Measurements from ENCODE around the gene WNK1. TPM values are rescaled to one million over a fixed set of nuclear protein-coding genes. Genes with fewer than 3 reads are reported as not detected.

WNK1 gene
- polyA plus RNA-seq, 3 donors: 8.7 to 57.2 (median 20.9) TPM

GRCh38 chr12:873954-874353, 121.6 kb downstream of the WNK1 start:
- TF ChIP-seq, protein P1, sequence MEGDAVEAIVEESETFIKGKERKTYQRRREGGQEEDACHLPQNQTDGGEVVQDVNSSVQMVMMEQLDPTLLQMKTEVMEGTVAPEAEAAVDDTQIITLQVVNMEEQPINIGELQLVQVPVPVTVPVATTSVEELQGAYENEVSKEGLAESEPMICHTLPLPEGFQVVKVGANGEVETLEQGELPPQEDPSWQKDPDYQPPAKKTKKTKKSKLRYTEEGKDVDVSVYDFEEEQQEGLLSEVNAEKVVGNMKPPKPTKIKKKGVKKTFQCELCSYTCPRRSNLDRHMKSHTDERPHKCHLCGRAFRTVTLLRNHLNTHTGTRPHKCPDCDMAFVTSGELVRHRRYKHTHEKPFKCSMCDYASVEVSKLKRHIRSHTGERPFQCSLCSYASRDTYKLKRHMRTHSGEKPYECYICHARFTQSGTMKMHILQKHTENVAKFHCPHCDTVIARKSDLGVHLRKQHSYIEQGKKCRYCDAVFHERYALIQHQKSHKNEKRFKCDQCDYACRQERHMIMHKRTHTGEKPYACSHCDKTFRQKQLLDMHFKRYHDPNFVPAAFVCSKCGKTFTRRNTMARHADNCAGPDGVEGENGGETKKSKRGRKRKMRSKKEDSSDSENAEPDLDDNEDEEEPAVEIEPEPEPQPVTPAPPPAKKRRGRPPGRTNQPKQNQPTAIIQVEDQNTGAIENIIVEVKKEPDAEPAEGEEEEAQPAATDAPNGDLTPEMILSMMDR (IDR thresholded peaks at IDR 0.05): no peak

GRCh38 chr12:879641-880040, 127.3 kb downstream of the WNK1 start:
- H3K27me3 Mint-ChIP-seq (ENCODE audit: low read depth in 3 of 3): peaks cover 0 to under 1% (median 0%) of the 10 kb centered on the region in 3 donors
- H3K4me2 ChIP-seq (replicated peaks; ENCODE audit: extremely low read depth, low read length, poor library complexity, severe bottlenecking): no peak overlapping the region
- peaks cover 72 to 81% of the 10 kb centered on the region in 2 donors for H3K36me3 Mint-ChIP-seq

More at GRCh38 chr12:873954-874353, 121.6 kb downstream of the WNK1 start:
- Histone ChIP-seq H3K36me3 (replicated peaks in 1 of 2; ENCODE audit: control insufficient read depth in 1 of 2, insufficient read depth in 2 of 2, low read length in 2 of 2) (peaks cover 87 to 93% of the 10 kb centered on the region in 2 donors), H3K9ac (ENCODE audit: insufficient read depth, low read length, poor library complexity, severe bottlenecking) (no peak overlapping the region), H3K4me3 (replicated peaks in 1 of 3; ENCODE audit: low read depth in 2 of 3, low read length in 3 of 3) (no peak overlapping the region), H4K20me1 (ENCODE audit: insufficient read depth, low read length) (peaks cover under 1% of the 10 kb centered on the region), H3K27ac (ENCODE audit: low read depth in 1 of 2, low read length in 2 of 2) (no peak overlapping the region), H3K4me2 (replicated peaks; ENCODE audit: extremely low read depth, low read length, poor library complexity, severe bottlenecking) (no peak overlapping the region), H3K79me2 (ENCODE audit: insufficient read depth, low read length) (no peaks in the 10 kb centered on the region), H2AFZ (ENCODE audit: insufficient read depth, low read depth, low read length, poor library complexity, severe bottlenecking) (no peak overlapping the region), H3K9me3 (replicated peaks in 1 of 2; ENCODE audit: control insufficient read depth in 1 of 2, insufficient read depth in 1 of 2, low read length in 2 of 2) (no peaks in the 10 kb centered on the region), H3K4me1 (ENCODE audit: control insufficient read depth in 1 of 2, insufficient read depth in 2 of 2, low read length in 2 of 2) (no peaks in the 10 kb centered on the region), H3K27me3 (ENCODE audit: control insufficient read depth in 2 of 2, insufficient read depth in 2 of 2, low read length in 2 of 2) (no peaks in the 10 kb centered on the region)
- 60% methylated on average over 1 of the region's 2 CpGs for WGBS (ENCODE audit: insufficient coverage)
- no peak overlapping the region for H3K4me3 Mint-ChIP-seq
- intact Hi-C loops (cut with micrococcal nuclease): no loop called here
- no peaks in the 10 kb centered on the region for H3K9me3 Mint-ChIP-seq
- H3K27me3 Mint-ChIP-seq (ENCODE audit: low read depth in 3 of 3): peaks cover 0 to 1% (median 0%) of the 10 kb centered on the region in 3 donors
- H3K27ac Mint-ChIP-seq: no peak overlapping the region
- no peaks in the 10 kb centered on the region for H3K4me1 Mint-ChIP-seq
- H3K36me3 Mint-ChIP-seq: peaks cover 43 to 66% of the 10 kb centered on the region in 2 donors
- no peak for DNase-seq

More at GRCh38 chr12:879641-880040, 127.3 kb downstream of the WNK1 start:
- Mint-ChIP-seq H3K9me3 (no peaks in the 10 kb centered on the region), H3K4me1 (no peaks in the 10 kb centered on the region), H3K4me3 (no peak overlapping the region), H3K27ac (peak overlapping the region in 2 of 7 donors; percentile 33 to 82)
- DNase-seq: no peak
- Histone ChIP-seq H2AFZ (ENCODE audit: insufficient read depth, low read depth, low read length, poor library complexity, severe bottlenecking) (no peak overlapping the region), H3K9me3 (replicated peaks in 1 of 2; ENCODE audit: control insufficient read depth in 1 of 2, insufficient read depth in 1 of 2, low read length in 2 of 2) (no peaks in the 10 kb centered on the region), H3K79me2 (ENCODE audit: insufficient read depth, low read length) (no peaks in the 10 kb centered on the region), H4K20me1 (ENCODE audit: insufficient read depth, low read length) (peaks cover 7% of the 10 kb centered on the region), H3K36me3 (replicated peaks in 1 of 2; ENCODE audit: control insufficient read depth in 1 of 2, insufficient read depth in 2 of 2, low read length in 2 of 2) (peaks cover 89 to 94% of the 10 kb centered on the region in 2 donors), H3K27me3 (ENCODE audit: control insufficient read depth in 2 of 2, insufficient read depth in 2 of 2, low read length in 2 of 2) (no peaks in the 10 kb centered on the region), H3K4me1 (ENCODE audit: control insufficient read depth in 1 of 2, insufficient read depth in 2 of 2, low read length in 2 of 2) (no peaks in the 10 kb centered on the region), H3K27ac (ENCODE audit: low read depth in 1 of 2, low read length in 2 of 2) (no peak overlapping the region), H3K4me3 (replicated peaks in 1 of 3; ENCODE audit: low read depth in 2 of 3, low read length in 3 of 3) (no peak overlapping the region), H3K9ac (ENCODE audit: insufficient read depth, low read length, poor library complexity, severe bottlenecking) (no peak overlapping the region)
- intact Hi-C loops (cut with micrococcal nuclease): no loop called here
- TF ChIP-seq, protein P1 (IDR thresholded peaks at IDR 0.05): no peak
- 97% methylated on average over 4 of the region's 5 CpGs for WGBS (ENCODE audit: insufficient coverage)
